B cell (primary cell): ENCODE data around the gene LY9. TPM values are rescaled to one million over a fixed set of nuclear protein-coding genes. Genes with fewer than 3 reads are reported as not detected.

ENCODE experiments used
- ATAC-seq: fragments of 200-7000 bp; cut with Tn5 transposase; one replicate; pipeline ENCODE4 v1.10.0; 2021; ENCODE audit warnings: low read depth, mild to moderate bottlenecking, moderate number of reproducible peaks, moderate library complexity
- CTCF ChIA-PET: fragments of 350-600 bp; sonication (Branson Sonifier 250); formaldehyde crosslinking; loops from one replicate; lab custom pipeline; 2021; ENCODE audit warnings: antibody characterized with exemption, inconsistent platforms; lab: Charles Lee
- POLR2A ChIA-PET: fragments of 350-600 bp; sonication (Branson Sonifier 250); formaldehyde crosslinking; loops from one replicate; lab custom pipeline; 2021; ENCODE audit warnings: antibody characterized with exemption; lab: Charles Lee
- DNase-seq: peaks from one replicate; pipeline ENCODE4 v3.0.0; 2013
- H2AFZ ChIP-seq: 2 replicates; pipeline ENCODE4 v1.6.1; 2012; ENCODE audit warnings: mild to moderate bottlenecking, low read depth, low read length; ENCODE audit not compliant: insufficient read depth, poor library complexity, severe bottlenecking
- H3K27ac ChIP-seq, 2 donors: 1 replicate in 1 of 2; 2 replicates in 1 of 2; pipeline ENCODE4 v1.5.1; 2012 to 2013; ENCODE audit warnings: low read length in 2 of 2, mild to moderate bottlenecking in 2 of 2, moderate library complexity in 1 of 2
- H3K27me3 ChIP-seq, 4 experiments: fragments of 200-600 bp in 1 of 4; sonication (generic) in 1 of 4; replicated peaks in 1 of 4; 1 replicate in 2 of 4; 2 replicates in 2 of 4; pipeline versions ENCODE4 v1.6.1 to v1.7.0; 2013 to 2016; ENCODE audit warnings: low read length in 3 of 4, mild to moderate bottlenecking in 2 of 4, mixed read lengths in 1 of 4, moderate library complexity in 1 of 4; ENCODE audit not compliant: insufficient read depth in 4 of 4, control insufficient read depth in 3 of 4; ENCODE audit errors: control extremely low read depth in 1 of 4
- H3K36me3 ChIP-seq, 2 experiments: replicated peaks in 1 of 2; 1 replicate in 1 of 2; 2 replicates in 1 of 2; pipeline versions ENCODE4 v1.6.1 to v1.7.1; 2013; ENCODE audit warnings: low read length in 1 of 2; ENCODE audit not compliant: insufficient read depth in 2 of 2, control insufficient read depth in 1 of 2; ENCODE audit errors: control extremely low read depth in 1 of 2, extremely low read depth in 1 of 2
- H3K4me1 ChIP-seq, 2 donors: fragments of 200-600 bp in 1 of 2; sonication (generic) in 1 of 2; 1 replicate in 1 of 2; 2 replicates in 1 of 2; pipeline versions ENCODE4 v1.5.1 to v1.6.1; 2013 to 2017; ENCODE audit warnings: low read length in 2 of 2; ENCODE audit not compliant: control insufficient read depth in 2 of 2, insufficient read depth in 2 of 2
- H3K4me2 ChIP-seq: replicated peaks from 2 replicates; pipeline ENCODE3; 2012; ENCODE audit warnings: mild to moderate bottlenecking, low read depth, low read length; ENCODE audit not compliant: poor library complexity, severe bottlenecking
- H3K4me3 ChIP-seq, 5 experiments: fragments of 200-600 bp in 1 of 5; sonication (generic) in 1 of 5; 1 replicate in 3 of 5; 2 replicates in 2 of 5; pipeline versions ENCODE4 v1.5.1 to v1.7.0; 2011 to 2016; ENCODE audit warnings: low read length in 4 of 5, mild to moderate bottlenecking in 4 of 5, low read depth in 2 of 5, control low read depth in 1 of 5, moderate library complexity in 1 of 5; ENCODE audit not compliant: insufficient read depth in 1 of 5; ENCODE audit errors: control extremely low read depth in 1 of 5, extremely low read depth in 1 of 5
- H3K79me2 ChIP-seq: fragments of 200-600 bp; sonication (generic); one replicate; pipeline ENCODE4 v1.6.0; 2016; ENCODE audit warnings: low read length; ENCODE audit not compliant: control insufficient read depth, insufficient read depth
- H3K9ac ChIP-seq: fragments of 200-600 bp; sonication (generic); 2 replicates; pipeline ENCODE4 v1.6.1; 2017; ENCODE audit warnings: mild to moderate bottlenecking, low read length, moderate library complexity
- H3K9me3 ChIP-seq, 3 donors: one replicate each; pipeline versions ENCODE4 v1.6.1 to v1.7.1; 2013; ENCODE audit warnings: low read length in 2 of 3; ENCODE audit not compliant: control insufficient read depth in 2 of 3, insufficient read depth in 1 of 3; ENCODE audit errors: control extremely low read depth in 1 of 3
- H4K20me1 ChIP-seq: 2 replicates; pipeline ENCODE4 v1.6.0; 2012; ENCODE audit warnings: mild to moderate bottlenecking, low read length; ENCODE audit not compliant: insufficient read depth, control insufficient read depth, poor library complexity, severe bottlenecking
- H3K27ac Mint-ChIP-seq: one replicate; pipeline ENCODE4 v1.8.0; 2021; ENCODE audit warnings: mixed read lengths
- H3K27me3 Mint-ChIP-seq: one replicate; pipeline ENCODE4 v1.8.0; 2021; ENCODE audit warnings: mixed read lengths
- H3K4me1 Mint-ChIP-seq: one replicate; pipeline ENCODE4 v1.8.0; 2021; ENCODE audit warnings: mixed read lengths
- H3K4me3 Mint-ChIP-seq: one replicate; pipeline ENCODE4 v1.8.0; 2021; ENCODE audit warnings: mixed read lengths
- H3K9me3 Mint-ChIP-seq: one replicate; pipeline ENCODE4 v1.8.0; 2022; ENCODE audit warnings: mixed read lengths; ENCODE audit not compliant: insufficient read depth
- EZH2 ChIP-seq: IDR thresholded peaks from 2 replicates; pipeline ENCODE4 v1.6.1; 2012; ENCODE audit warnings: borderline replicate concordance, low read depth, mild to moderate bottlenecking, moderate library complexity, low read length; ENCODE audit not compliant: insufficient read depth, poor library complexity, severe bottlenecking
- WGBS: methylation state at CpG from one replicate; pipeline ENCODE4 v1.1.5; 2013; ENCODE audit warnings: missing lambda C conversion rate; ENCODE audit not compliant: insufficient coverage; 5-methylcytosine and 5-hydroxymethylcytosine counted together
- intact Hi-C: fragments of 100-400 bp; cut with micrococcal nuclease; formaldehyde crosslinking; loops from one replicate; pipeline ENCODE4 v1.10.0; 2022
- polyA plus RNA-seq: library from polyadenylated mRNA; depleted of rRNA; stranded (reverse); fragments of >200 nt; gene quantifications from 2 replicates; pipeline ENCODE4 v1.2.3, GENCODE V29; 2012
- total RNA-seq, 2 donors: library from RNA; stranded (reverse); fragments of 120-200 nt in 1 of 2; gene quantifications; 1 replicate in 1 of 2; 2 replicates in 1 of 2; pipeline versions ENCODE4 v1.2.3 to v1.2.4, GENCODE V29; 2013 to 2022
- TF ChIP-seq, protein P1 (sequence below): fragments of 200-600 bp; IDR thresholded peaks from one replicate; pipeline ENCODE4 v1.8.0; 2022; ENCODE audit warnings: antibody characterized with exemption, mild to moderate bottlenecking

LY9 gene
- total and polyA plus RNA-seq, 2 donors (not counting 1 experiment from before 2014, with no cell fraction given), result 252 to 365 TPM

DNA sequence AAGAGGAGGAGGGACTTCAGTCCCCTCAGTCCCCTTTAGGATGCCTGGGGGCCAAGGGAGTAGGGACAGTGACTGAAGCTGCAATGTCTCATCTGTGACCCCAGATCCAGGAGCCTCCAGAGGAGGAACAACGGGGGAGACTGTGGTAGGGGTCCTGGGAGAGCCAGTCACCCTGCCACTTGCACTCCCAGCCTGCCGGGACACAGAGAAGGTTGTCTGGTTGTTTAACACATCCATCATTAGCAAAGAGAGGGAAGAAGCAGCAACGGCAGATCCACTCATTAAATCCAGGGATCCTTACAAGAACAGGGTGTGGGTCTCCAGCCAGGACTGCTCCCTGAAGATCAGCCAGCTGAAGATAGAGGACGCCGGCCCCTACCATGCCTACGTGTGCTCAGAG, 18.3 kb downstream of the LY9 start:
- Mint-ChIP-seq H3K4me3 (no peak overlapping the region), H3K9me3 (no peaks in the 10 kb centered on the region), H3K27me3 (no peaks in the 10 kb centered on the region), H3K27ac (peak overlapping the region; percentile 65), H3K4me1 (peaks cover 27% of the 10 kb centered on the region)
- H2AFZ ChIP-seq, result no peak overlapping the region
- WGBS, result 95% methylated on average over 5 of the region's 6 CpGs
- intact Hi-C loops, result loop anchor here (5.0 kb wide), 1 partner anchor 37 kb away; no protein-coding TSS in a partner anchor
- no peak overlapping the region for H3K4me2 ChIP-seq
- ChIA-PET POLR2A (no interaction called here), CTCF (interaction anchor here (0.5 to 1.4 kb wide), 3 partner anchors 21 to 46 kb away, joined by 3 to 4 read pairs (median 4); no protein-coding TSS in a partner anchor)
- no peaks in the 10 kb centered on the region for H3K27me3 ChIP-seq
- no peak overlapping the region for H3K27ac ChIP-seq
- H3K9ac ChIP-seq, result no peak overlapping the region
- TF ChIP-seq EZH2, result no peak
- TF ChIP-seq, protein P1, sequence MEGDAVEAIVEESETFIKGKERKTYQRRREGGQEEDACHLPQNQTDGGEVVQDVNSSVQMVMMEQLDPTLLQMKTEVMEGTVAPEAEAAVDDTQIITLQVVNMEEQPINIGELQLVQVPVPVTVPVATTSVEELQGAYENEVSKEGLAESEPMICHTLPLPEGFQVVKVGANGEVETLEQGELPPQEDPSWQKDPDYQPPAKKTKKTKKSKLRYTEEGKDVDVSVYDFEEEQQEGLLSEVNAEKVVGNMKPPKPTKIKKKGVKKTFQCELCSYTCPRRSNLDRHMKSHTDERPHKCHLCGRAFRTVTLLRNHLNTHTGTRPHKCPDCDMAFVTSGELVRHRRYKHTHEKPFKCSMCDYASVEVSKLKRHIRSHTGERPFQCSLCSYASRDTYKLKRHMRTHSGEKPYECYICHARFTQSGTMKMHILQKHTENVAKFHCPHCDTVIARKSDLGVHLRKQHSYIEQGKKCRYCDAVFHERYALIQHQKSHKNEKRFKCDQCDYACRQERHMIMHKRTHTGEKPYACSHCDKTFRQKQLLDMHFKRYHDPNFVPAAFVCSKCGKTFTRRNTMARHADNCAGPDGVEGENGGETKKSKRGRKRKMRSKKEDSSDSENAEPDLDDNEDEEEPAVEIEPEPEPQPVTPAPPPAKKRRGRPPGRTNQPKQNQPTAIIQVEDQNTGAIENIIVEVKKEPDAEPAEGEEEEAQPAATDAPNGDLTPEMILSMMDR, result no peak
- ATAC-seq (no peak), DNase-seq (peak; percentile 38)
- no peaks in the 10 kb centered on the region for H3K9me3 ChIP-seq
- no peak overlapping the region for H3K4me3 ChIP-seq
- H3K79me2 ChIP-seq, result peaks cover 19% of the 10 kb centered on the region
- H4K20me1 ChIP-seq, result peaks cover 13% of the 10 kb centered on the region
- no peaks in the 10 kb centered on the region for H3K4me1 ChIP-seq
- H3K36me3 ChIP-seq, result peaks cover 21 to 85% of the 10 kb centered on the region in 2 experiments

DNA sequence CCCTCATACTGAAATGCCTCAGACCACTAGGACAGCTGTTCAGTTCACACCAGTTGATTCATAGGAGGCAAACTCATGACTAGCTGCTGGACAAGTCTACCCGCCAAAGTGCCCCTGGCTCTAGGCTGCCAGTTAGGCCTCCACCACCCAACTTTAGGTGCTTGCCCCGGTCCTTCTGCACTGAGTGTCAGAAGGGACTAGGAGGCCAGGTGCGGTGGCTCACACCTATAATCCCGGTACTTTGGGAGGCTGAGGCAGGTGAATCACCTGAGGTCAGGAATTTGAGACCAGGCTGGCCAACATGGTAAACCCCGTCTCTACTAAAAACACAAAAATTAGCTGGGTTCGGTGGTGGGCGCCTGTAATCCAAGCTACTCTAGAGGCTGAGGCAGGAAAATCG, 18.9 kb downstream of the LY9 start:
- H3K4me1 Mint-ChIP-seq, result peaks cover 23% of the 10 kb centered on the region
- POLR2A ChIA-PET, result no interaction called here
- TF ChIP-seq EZH2, result no peak
- TF ChIP-seq, protein P1, result no peak
- no peaks in the 10 kb centered on the region for H3K9me3 Mint-ChIP-seq
- no peak overlapping the region for H3K27ac Mint-ChIP-seq
- Histone ChIP-seq H3K9ac (no peak overlapping the region), H3K27ac (no peak overlapping the region), H3K4me1 (no peaks in the 10 kb centered on the region), H3K4me2 (no peak overlapping the region), H3K27me3 (no peaks in the 10 kb centered on the region), H3K9me3 (no peaks in the 10 kb centered on the region), H2AFZ (no peak overlapping the region), H3K36me3 (peaks cover 21 to 84% of the 10 kb centered on the region in 2 experiments), H3K79me2 (peaks cover 17% of the 10 kb centered on the region), H3K4me3 (no peak overlapping the region), H4K20me1 (peaks cover 13% of the 10 kb centered on the region)
- 97% methylated on average over 8 of the region's 8 CpGs for WGBS
- CTCF ChIA-PET, result interaction anchor here (0.5 to 1.4 kb wide), 4 partner anchors 20 to 151 kb away, joined by 3 to 4 read pairs (median 3); no protein-coding TSS in a partner anchor
- no peaks in the 10 kb centered on the region for H3K27me3 Mint-ChIP-seq
- peak; percentile 29 for DNase-seq
- intact Hi-C loops, result loop anchor here (5.0 kb wide), 1 partner anchor 38 kb away; no protein-coding TSS in a partner anchor
- H3K4me3 Mint-ChIP-seq, result no peak overlapping the region
- no peak for ATAC-seq
